ENCODE results near the gene RALBP1.

Gene RALBP1

DNA sequence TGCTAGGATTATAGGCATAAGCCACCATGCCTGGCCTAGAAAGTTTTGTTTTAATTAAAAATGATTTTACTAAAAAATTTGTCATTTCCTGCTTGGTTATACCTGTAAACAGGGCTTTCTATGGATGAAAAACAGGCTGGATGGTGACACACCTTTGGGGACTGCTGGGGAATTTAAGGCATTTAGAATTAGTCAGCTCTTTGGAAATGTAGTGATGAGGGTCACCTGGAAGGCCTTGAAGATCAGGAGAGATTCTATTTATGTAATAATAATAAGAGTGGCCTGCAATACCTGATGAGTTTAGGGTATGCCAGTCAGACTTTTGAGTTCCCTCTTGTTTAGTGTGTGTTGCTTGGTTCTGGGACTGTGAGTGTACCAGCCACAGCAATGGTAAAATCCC is 51.1 kb downstream of the RALBP1 start:
- no peak for DNase-seq (ENCODE audit: insufficient read length, low spot score)
- no peak for FAIRE-seq
- TF ChIP-seq, protein P1, sequence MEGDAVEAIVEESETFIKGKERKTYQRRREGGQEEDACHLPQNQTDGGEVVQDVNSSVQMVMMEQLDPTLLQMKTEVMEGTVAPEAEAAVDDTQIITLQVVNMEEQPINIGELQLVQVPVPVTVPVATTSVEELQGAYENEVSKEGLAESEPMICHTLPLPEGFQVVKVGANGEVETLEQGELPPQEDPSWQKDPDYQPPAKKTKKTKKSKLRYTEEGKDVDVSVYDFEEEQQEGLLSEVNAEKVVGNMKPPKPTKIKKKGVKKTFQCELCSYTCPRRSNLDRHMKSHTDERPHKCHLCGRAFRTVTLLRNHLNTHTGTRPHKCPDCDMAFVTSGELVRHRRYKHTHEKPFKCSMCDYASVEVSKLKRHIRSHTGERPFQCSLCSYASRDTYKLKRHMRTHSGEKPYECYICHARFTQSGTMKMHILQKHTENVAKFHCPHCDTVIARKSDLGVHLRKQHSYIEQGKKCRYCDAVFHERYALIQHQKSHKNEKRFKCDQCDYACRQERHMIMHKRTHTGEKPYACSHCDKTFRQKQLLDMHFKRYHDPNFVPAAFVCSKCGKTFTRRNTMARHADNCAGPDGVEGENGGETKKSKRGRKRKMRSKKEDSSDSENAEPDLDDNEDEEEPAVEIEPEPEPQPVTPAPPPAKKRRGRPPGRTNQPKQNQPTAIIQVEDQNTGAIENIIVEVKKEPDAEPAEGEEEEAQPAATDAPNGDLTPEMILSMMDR (IDR thresholded peaks at IDR 0.05; ENCODE audit: insufficient read depth, missing control alignments), result no peak

DNA sequence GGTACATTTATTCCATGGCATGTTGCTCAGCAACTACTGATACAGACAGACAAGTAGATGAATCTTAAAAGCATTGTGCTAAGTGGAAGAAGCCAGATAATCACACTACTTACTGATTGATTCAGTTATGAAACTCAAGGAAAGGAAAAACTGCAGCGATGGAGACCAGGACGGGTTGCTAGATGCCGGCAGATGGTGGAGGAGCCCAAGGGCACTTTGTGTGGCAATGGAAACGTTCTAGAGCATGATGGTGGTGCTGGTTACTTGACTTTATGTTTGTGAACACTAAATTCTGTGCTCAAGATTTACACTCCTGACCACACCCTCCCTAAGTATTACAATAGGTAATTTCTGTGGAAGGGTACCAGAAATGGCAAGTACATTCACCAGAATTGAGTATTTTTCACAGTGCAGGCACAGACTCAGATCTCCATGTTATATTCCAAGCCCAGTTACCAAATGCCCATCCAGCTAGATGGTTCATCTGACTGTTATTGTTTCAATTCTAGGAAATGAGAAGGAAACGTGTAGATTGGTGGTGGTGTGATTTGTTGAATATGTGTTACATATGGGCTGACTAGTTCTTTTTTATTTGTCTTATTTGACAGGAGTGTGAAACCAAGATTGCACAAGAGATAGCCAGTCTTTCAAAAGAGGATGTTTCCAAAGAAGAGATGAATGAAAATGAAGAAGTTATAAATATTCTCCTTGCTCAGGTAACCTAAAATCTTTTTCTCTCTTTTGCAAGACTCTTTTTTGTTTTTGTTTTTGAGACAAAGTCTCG is 55.1 kb downstream of the RALBP1 start:
- FAIRE-seq (no peak), DNase-seq (ENCODE audit: insufficient read length, low spot score) (no peak)
- TF ChIP-seq, protein P1 (IDR thresholded peaks at IDR 0.05; ENCODE audit: insufficient read depth, missing control alignments), result no peak

DNA sequence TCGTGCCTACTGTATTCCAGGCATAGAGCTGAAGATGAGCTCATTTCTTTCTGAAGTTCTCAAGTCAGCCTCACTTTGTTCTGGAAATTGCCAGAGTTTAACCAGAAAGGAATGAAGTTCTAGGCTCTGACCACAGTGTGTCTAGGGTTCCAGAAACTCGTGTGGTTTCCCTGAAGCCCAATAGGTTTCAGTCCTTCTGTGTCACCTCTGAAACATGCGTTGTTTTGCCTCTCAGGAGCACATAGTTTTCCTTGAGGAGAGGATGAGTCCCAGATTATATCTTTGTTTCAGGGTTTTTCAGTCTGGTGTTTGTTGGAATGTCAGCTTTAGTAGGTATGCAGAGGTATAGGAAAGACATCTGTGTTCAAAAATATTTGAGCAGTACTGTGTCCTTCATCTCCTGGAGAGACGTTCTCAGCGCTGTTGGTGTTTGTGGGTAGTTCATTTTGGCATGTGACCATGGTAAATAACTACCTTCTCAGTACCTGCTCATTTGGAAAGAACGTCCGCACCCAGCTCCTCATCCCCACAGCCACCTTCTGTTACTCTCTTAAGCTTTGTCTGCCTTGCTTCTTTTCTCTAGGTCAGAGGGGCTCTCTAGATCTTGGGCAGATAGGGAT is 56.6 kb downstream of the RALBP1 start:
- DNase-seq (ENCODE audit: insufficient read length, low spot score) (no peak), FAIRE-seq (no peak)
- TF ChIP-seq, protein P1 (IDR thresholded peaks at IDR 0.05; ENCODE audit: insufficient read depth, missing control alignments), result no peak

GRCh38 chr18:9534844-9535243 is 59.5 kb downstream of the RALBP1 start:
- no peak for FAIRE-seq
- DNase-seq (ENCODE audit: insufficient read length, low spot score), result no peak
- TF ChIP-seq, protein P1 (IDR thresholded peaks at IDR 0.05; ENCODE audit: insufficient read depth, missing control alignments), result no peak

DNA sequence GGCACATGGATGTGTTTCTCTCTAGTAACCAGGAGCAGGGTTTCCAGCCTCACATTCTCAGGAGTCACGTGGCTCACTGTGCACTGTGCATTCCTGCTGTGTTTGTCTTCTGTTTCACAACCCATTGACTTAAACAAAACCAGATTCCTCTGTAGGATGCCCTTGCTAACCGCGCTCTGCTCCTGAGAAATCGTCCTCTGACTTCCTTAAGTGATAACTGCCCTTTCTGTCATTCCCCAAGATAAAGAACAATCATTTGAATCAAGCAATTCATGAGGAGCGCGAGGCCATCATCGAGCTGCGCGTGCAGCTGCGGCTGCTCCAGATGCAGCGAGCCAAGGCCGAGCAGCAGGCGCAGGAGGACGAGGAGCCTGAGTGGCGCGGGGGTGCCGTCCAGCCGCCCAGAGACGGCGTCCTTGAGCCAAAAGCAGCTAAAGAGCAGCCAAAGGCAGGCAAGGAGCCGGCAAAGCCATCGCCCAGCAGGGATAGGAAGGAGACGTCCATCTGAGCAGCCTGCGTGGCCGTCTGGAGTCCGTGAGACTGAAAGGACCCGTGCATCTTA is 60.2 kb downstream of the RALBP1 start:
- no peak for FAIRE-seq
- DNase-seq (ENCODE audit: insufficient read length, low spot score), result no peak
- TF ChIP-seq, protein P1 (IDR thresholded peaks at IDR 0.05; ENCODE audit: insufficient read depth, missing control alignments), result no peak

DNA sequence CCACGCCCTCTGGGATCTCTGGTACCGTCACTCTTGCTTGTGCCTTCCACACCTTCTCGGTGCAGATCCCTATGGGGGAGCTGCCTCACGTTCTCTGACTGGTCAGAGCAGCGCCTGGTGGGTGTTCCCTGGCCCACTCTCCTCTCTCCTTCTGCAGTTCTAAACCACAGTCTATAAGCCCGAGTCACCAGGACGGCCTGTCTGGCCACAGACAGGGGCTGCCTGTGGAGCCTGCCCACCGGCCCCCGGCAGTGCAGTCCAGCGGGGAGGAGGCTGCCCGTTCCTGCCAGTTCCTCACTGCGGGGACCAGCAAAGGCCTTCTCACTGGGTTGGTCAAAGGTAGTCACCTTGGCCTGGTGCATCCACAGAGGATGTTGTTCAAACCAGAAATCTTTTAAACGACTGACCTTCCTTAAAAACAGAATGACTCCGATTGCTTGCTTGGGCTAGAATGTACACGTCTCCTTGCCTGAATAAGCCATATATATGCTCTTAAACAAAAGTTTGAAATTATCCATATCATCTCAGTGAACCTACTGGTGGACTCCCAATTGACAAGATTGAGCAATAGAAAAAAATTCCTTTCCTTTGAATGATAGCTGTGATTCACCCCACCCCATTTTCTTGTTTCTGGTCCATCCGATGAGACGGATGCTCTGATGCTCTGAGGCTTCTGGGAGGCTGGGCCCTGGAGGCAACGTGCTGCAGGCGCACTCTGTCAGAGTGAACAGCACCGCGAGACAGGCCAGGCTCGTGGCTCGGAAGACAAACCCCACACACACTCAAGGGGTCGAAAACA is 61.2 kb downstream of the RALBP1 start:
- FAIRE-seq, result no peak
- DNase-seq (ENCODE audit: insufficient read length, low spot score), result no peak
- TF ChIP-seq, protein P1 (IDR thresholded peaks at IDR 0.05; ENCODE audit: insufficient read depth, missing control alignments), result no peak

Measured in D721Med (cell line).